Measurements from ENCODE around the gene ABCC4.

DNA sequence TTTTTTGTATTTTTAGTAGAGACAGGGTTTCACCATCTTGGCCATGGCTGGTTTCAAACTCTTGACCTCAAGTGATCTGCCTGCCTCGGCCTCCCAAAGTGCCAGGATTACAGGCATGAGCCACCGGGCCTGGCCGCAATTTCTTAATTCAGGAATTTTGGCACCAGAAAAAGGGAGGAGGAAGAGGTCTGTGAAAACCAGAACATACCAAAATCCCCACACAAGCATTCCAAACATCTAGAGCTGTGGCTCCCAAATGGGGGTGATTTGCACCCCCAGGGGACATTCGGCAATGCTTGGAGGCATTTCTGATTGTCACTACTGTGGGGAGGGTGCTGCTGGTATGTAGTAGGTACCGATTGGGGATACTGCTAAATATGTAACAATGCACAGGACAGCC is 40.2 kb upstream of the ABCC4 start:
- TF ChIP-seq, protein P1, sequence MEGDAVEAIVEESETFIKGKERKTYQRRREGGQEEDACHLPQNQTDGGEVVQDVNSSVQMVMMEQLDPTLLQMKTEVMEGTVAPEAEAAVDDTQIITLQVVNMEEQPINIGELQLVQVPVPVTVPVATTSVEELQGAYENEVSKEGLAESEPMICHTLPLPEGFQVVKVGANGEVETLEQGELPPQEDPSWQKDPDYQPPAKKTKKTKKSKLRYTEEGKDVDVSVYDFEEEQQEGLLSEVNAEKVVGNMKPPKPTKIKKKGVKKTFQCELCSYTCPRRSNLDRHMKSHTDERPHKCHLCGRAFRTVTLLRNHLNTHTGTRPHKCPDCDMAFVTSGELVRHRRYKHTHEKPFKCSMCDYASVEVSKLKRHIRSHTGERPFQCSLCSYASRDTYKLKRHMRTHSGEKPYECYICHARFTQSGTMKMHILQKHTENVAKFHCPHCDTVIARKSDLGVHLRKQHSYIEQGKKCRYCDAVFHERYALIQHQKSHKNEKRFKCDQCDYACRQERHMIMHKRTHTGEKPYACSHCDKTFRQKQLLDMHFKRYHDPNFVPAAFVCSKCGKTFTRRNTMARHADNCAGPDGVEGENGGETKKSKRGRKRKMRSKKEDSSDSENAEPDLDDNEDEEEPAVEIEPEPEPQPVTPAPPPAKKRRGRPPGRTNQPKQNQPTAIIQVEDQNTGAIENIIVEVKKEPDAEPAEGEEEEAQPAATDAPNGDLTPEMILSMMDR (IDR thresholded peaks at IDR 0.05), result no peak
- TF ChIP-seq POLR2AphosphoS5 (IDR thresholded peaks at IDR 0.05; ENCODE audit: insufficient read depth in 1 of 2, low read depth in 1 of 2), result no peak

Measured in vagina (tissue), 2 donors.